Mucosa of descending colon (tissue), 3 donors: Measurements from ENCODE around the gene PRAMEF20. TPM values are rescaled to one million over a fixed set of nuclear protein-coding genes. Genes with fewer than 3 reads are reported as not detected.

Experiments used
- ATAC-seq: fragments of 200-7000 bp; cut with Tn5 transposase; one replicate; pipeline ENCODE4 v1.9.1; 2020; ENCODE audit warnings: mild to moderate bottlenecking, moderate library complexity
- DNase-seq, 3 donors: peaks; one replicate each; pipeline ENCODE4 v3.0.0-alpha.2; 2020
- H3K36me3 ChIP-seq: fragments of 200-600 bp; one replicate; pipeline ENCODE4 v1.8.0; 2021; ENCODE audit warnings: low read depth, mild to moderate bottlenecking
- H3K4me1 ChIP-seq: fragments of 200-600 bp; one replicate; pipeline ENCODE4 v1.8.0; 2021; ENCODE audit warnings: low read depth, mild to moderate bottlenecking
- H3K4me3 ChIP-seq: fragments of 200-600 bp; one replicate; pipeline ENCODE4 v1.8.0; 2021; ENCODE audit warnings: mild to moderate bottlenecking
- H3K9me3 ChIP-seq: fragments of 200-600 bp; one replicate; pipeline ENCODE4 v1.8.0; 2021; ENCODE audit warnings: mild to moderate bottlenecking
- intact Hi-C, 2 donors: fragments of 100-400 bp; cut with DNase I in 1 of 2; cut with micrococcal nuclease in 1 of 2; formaldehyde crosslinking; loops; one replicate each; pipeline versions ENCODE4 v1.11.0 to v1.11.1; 2022; cut with DNase I, micrococcal nuclease
- total RNA-seq, 3 donors: library from RNA; stranded (reverse); fragmentation: NEBNext Ultra II Directional in 2 of 3; extraction: Animal tissue kit (Norgen Biotek cat#: 25700) in 2 of 3; gene quantifications; one replicate each; pipeline versions ENCODE4 v1.2.1 to v1.2.4, GENCODE V29; 2021 to 2023
- TF ChIP-seq, protein P1 (sequence below): fragments of 200-600 bp; IDR thresholded peaks from one replicate; pipeline ENCODE4 v1.8.0; 2022; ENCODE audit warnings: antibody characterized with exemption, mild to moderate bottlenecking
- donor health status: DM: no; HTN: no; CAD: no; lungs with moderate emphysema.
- donor health status: DM: no; HTN: no; CAD: no.
- donor health status: DM: no; HTN: yes; CAD: no.

Gene PRAMEF20
- total RNA-seq, 3 donors from 2014 or later = not detected

DNA sequence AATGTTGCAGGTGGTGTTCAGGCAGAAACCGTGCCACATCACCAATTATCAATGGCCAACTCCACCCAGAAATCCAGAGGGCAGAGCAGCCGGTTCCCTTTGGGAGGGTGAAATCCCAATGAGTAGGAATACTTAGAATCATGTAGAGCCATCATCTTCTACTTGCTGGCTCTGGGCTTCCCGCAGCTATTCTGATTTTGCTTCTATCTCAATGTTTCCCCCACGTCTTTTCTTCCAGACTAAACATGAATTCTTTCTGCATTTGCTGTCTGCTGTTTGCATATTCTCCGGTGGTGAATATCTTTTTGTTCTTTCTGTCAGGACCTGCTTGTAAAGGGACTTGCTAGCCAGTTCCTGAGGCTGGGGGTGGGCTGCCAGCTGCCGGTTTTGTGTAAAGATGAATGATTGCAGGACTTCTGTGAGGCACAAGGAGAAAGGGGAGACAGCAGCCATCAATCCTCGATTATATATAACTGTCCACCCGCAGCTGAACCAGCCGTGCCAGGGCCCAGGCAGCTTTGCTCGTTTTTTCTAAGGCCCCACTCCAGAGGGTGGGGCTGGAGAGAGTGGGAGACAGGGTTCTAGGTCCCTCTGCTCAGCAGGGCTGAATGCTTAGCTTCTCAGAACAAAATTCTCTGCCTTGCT lies 33.2 kb downstream of the PRAMEF20 start:
- Histone ChIP-seq H3K9me3 (no peaks in the 10 kb centered on the region), H3K36me3 (no peaks in the 10 kb centered on the region), H3K4me1 (no peaks in the 10 kb centered on the region), H3K4me3 (no peak overlapping the region)
- TF ChIP-seq, protein P1, sequence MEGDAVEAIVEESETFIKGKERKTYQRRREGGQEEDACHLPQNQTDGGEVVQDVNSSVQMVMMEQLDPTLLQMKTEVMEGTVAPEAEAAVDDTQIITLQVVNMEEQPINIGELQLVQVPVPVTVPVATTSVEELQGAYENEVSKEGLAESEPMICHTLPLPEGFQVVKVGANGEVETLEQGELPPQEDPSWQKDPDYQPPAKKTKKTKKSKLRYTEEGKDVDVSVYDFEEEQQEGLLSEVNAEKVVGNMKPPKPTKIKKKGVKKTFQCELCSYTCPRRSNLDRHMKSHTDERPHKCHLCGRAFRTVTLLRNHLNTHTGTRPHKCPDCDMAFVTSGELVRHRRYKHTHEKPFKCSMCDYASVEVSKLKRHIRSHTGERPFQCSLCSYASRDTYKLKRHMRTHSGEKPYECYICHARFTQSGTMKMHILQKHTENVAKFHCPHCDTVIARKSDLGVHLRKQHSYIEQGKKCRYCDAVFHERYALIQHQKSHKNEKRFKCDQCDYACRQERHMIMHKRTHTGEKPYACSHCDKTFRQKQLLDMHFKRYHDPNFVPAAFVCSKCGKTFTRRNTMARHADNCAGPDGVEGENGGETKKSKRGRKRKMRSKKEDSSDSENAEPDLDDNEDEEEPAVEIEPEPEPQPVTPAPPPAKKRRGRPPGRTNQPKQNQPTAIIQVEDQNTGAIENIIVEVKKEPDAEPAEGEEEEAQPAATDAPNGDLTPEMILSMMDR = no peak
- DNase-seq = no peak
- intact Hi-C loops = no loop called here
- ATAC-seq = no peak

DNA sequence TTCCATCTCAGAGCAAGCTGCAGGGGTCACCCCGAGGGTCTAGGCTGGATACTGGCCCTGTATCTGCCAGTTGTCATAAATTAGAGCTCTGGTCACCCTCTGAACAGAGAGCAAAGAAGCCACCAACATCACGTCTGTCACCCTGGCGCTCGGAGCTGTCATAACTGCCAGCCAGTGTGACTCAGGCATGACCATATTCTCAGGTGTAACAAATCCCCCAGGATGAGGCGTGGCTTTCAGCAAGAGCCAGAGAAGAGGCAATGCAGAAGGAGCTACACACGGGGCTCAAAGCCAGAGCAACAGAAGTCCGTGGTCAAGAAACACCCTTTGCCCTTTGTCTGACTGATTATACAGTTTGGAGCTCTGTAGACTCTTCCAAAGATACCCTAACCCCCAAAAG lies 40.0 kb downstream of the PRAMEF20 start:
- Histone ChIP-seq H3K9me3 (no peaks in the 10 kb centered on the region), H3K4me3 (no peak overlapping the region), H3K36me3 (no peaks in the 10 kb centered on the region), H3K4me1 (no peaks in the 10 kb centered on the region)
- TF ChIP-seq, protein P1 = no peak
- no peak for ATAC-seq
- intact Hi-C loops = no loop called here
- DNase-seq = no peak

DNA sequence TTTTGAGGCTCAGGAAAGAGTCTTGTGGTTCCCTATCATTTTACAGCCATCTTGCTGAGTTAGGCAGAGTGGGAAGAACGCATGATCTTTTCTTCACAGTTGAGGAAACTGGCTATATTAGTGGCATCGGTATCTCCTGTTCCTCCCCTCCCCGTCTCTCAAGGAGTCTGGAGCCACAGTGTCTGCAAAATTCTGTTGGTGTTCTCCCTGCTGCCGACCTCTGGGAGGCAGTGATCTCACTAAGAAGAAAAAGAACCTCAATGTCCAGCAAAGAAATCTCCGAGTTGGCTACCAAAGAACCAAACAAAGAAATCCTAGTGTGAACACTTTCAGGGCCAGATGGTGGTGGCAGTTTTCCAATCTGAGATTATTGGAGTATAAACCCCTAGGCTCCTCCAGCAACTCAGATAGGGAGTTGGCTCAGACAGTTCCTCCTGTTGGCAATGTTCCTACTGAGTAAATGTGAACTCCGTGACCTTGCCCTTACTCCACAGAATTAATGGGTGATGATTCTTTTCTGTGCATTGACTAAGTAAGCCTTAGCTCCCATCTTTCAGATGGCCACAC lies 41.2 kb downstream of the PRAMEF20 start:
- no peak overlapping the region for H3K4me3 ChIP-seq
- ATAC-seq (no peak), DNase-seq (peak in 1 of 3 donors; percentile 7)
- no peaks in the 10 kb centered on the region for H3K36me3 ChIP-seq
- H3K4me1 ChIP-seq = no peaks in the 10 kb centered on the region
- H3K9me3 ChIP-seq = no peaks in the 10 kb centered on the region
- intact Hi-C loops = no loop called here
- TF ChIP-seq, protein P1 = no peak

DNA sequence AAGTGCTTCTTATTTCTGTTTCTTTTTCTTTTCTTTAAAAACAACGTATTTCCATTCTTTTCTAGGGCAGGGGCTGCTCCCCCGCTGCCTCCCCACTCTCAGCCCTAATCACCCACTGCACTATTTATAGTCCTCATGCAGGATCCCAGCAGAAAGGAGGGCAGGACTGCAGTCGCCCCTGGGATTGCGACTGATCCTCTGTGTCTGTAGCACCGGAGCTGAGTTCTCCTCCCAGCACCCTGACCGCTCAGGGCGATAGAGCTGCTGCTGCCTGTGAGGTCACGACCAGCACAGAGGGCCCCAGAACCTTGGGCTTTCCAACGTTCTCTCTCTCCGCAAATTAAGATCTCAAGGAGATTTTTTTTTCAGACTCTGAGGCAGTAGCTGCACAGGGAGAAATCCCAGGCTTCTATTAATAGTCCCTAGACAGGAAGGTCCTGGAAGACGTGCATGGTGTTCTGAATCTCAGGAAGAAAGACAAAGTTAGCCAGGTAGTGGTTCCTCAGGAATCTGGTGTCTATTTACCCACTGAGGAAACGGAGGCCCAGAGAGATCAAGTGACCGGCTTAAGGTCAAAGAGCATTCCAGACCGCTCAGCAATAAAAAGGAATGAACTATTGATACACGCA lies 46.8 kb downstream of the PRAMEF20 start:
- H3K9me3 ChIP-seq = no peaks in the 10 kb centered on the region
- no peak overlapping the region for H3K4me3 ChIP-seq
- no peak for ATAC-seq
- no peak for DNase-seq
- intact Hi-C loops = no loop called here
- H3K4me1 ChIP-seq = no peaks in the 10 kb centered on the region
- H3K36me3 ChIP-seq = no peaks in the 10 kb centered on the region
- TF ChIP-seq, protein P1 = no peak

DNA sequence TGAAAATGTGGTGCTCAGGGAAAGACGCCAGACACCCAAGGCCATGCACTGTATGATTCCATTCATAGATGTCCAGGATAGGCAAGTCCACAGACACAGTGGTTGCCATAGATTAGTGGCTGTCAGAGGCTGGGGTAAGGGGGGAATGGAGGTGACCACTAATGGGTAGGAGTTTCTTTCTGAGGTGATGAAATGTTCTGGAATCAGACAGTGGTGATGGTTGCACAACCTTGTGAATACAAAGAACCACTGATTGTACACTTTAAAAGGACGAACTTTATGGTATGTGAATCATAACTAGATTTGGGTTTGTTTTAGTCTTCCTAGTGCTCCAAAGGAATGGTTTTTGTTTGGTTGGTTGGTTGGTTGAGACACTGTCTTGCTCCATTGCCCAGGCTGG lies 51.7 kb downstream of the PRAMEF20 start:
- H3K36me3 ChIP-seq = no peaks in the 10 kb centered on the region
- DNase-seq (no peak), ATAC-seq (no peak)
- H3K4me3 ChIP-seq = no peak overlapping the region
- TF ChIP-seq, protein P1 = no peak
- no peaks in the 10 kb centered on the region for H3K4me1 ChIP-seq
- intact Hi-C loops = no loop called here
- no peaks in the 10 kb centered on the region for H3K9me3 ChIP-seq
